IMR-90 (cell line): ENCODE data around the gene TMEM54. TPM values are rescaled to one million over a fixed set of nuclear protein-coding genes. Genes with fewer than 3 reads are reported as not detected.

ENCODE experiments used
- ATAC-seq: fragments of 200-7000 bp; cut with Tn5 transposase; 2 replicates; pipeline ENCODE4 v1.9.1; 2020; ENCODE audit warnings: low read depth, mild to moderate bottlenecking, moderate library complexity
- BruUV-seq: library from RNA; stranded (reverse); fragments of 400-500 nt; replicated peaks from 2 replicates; lab custom pipeline; 2021; lab: Mats Ljungman, UMichigan
- CTCF ChIA-PET: fragments of 300-600 bp; formaldehyde crosslinking; extraction: SDS; loops from one replicate; lab custom pipeline; 2021; ENCODE audit warnings: antibody characterized with exemption; lab: Yijun Ruan, JAX
- POLR2A ChIA-PET: fragments of 300-600 bp; sonication (Branson Sonifier 250); formaldehyde crosslinking; loops from one replicate; lab custom pipeline; 2022; ENCODE audit warnings: antibody characterized with exemption; ENCODE audit not compliant: unreplicated experiment; lab: Charles Lee
- DNase-seq: peaks from one replicate; pipeline ENCODE4 v3.0.0; 2013
- H2AFZ ChIP-seq: replicated peaks from 2 replicates; pipeline ENCODE3; 2013; ENCODE audit warnings: low read length, mild to moderate bottlenecking; ENCODE audit not compliant: poor library complexity
- H2AK5ac ChIP-seq: 2 replicates; pipeline ENCODE4 v1.6.1; 2013; ENCODE audit warnings: low read depth, low read length, inconsistent platforms
- H2AK9ac ChIP-seq: replicated peaks from 2 replicates; pipeline ENCODE3; 2013; ENCODE audit warnings: mild to moderate bottlenecking, low read depth, low read length, moderate library complexity; ENCODE audit not compliant: poor library complexity
- H2BK120ac ChIP-seq: 2 replicates; pipeline ENCODE4 v1.6.1; 2013; ENCODE audit warnings: low read depth, low read length, inconsistent platforms
- H2BK15ac ChIP-seq: 3 replicates; pipeline ENCODE4 v1.6.1; 2013; ENCODE audit warnings: low read depth, low read length, inconsistent platforms
- H2BK20ac ChIP-seq: 2 replicates; pipeline ENCODE4 v1.6.1; 2013; ENCODE audit warnings: low read depth, mild to moderate bottlenecking, inconsistent platforms, low read length, moderate library complexity
- H2BK5ac ChIP-seq: 2 replicates; pipeline ENCODE4 v1.6.1; 2013; ENCODE audit warnings: mild to moderate bottlenecking, low read depth, low read length, inconsistent platforms; ENCODE audit not compliant: poor library complexity, severe bottlenecking
- H3K14ac ChIP-seq: replicated peaks from 2 replicates; pipeline ENCODE4 v1.6.1; 2013; ENCODE audit warnings: low read depth, low read length, inconsistent platforms
- H3K18ac ChIP-seq: 2 replicates; pipeline ENCODE4 v1.6.1; 2013; ENCODE audit warnings: low read depth, low read length, control low read depth
- H3K23ac ChIP-seq: 2 replicates; pipeline ENCODE4 v1.6.1; 2013; ENCODE audit warnings: low read depth, low read length, inconsistent platforms
- H3K27ac ChIP-seq: 2 replicates; pipeline ENCODE4 v1.5.1; 2013; ENCODE audit warnings: mild to moderate bottlenecking, control low read depth, low read length; ENCODE audit not compliant: insufficient read depth
- H3K27me3 ChIP-seq: 2 replicates; pipeline ENCODE4 v1.6.1; 2013; ENCODE audit warnings: low read length; ENCODE audit not compliant: control insufficient read depth, insufficient read depth
- H3K36me3 ChIP-seq: 2 replicates; pipeline ENCODE4 v1.6.1; 2013; ENCODE audit warnings: low read length, mixed read lengths; ENCODE audit not compliant: control insufficient read depth, insufficient read depth
- H3K4ac ChIP-seq: 2 replicates; pipeline ENCODE4 v1.6.1; 2013; ENCODE audit warnings: low read depth, low read length, inconsistent platforms
- H3K4me1 ChIP-seq: 2 replicates; pipeline ENCODE4 v1.6.1; 2013; ENCODE audit warnings: low read length, mixed read lengths; ENCODE audit not compliant: control insufficient read depth, insufficient read depth
- H3K4me2 ChIP-seq: 2 replicates; pipeline ENCODE4 v1.6.1; 2013; ENCODE audit warnings: low read depth, mild to moderate bottlenecking, control low read depth, low read length, moderate library complexity
- H3K4me3 ChIP-seq: 2 replicates; pipeline ENCODE4 v1.5.1; 2013; ENCODE audit warnings: low read depth, mild to moderate bottlenecking, control low read depth, low read length, moderate library complexity; ENCODE audit not compliant: insufficient read depth
- H3K56ac ChIP-seq: 2 replicates; pipeline ENCODE4 v1.6.1; 2013; ENCODE audit warnings: low read length, inconsistent platforms; ENCODE audit not compliant: insufficient read depth; ENCODE audit errors: extremely low read depth
- H3K79me1 ChIP-seq, 2 experiments: 2 replicates each; pipeline ENCODE4 v1.6.1; 2013; ENCODE audit warnings: low read length in 2 of 2, inconsistent platforms in 1 of 2, low read depth in 1 of 2
- H3K9ac ChIP-seq: 2 replicates; pipeline ENCODE4 v1.6.1; 2013; ENCODE audit warnings: low read depth, low read length, control low read depth
- H3K9me1 ChIP-seq: 2 replicates; pipeline ENCODE4 v1.6.1; 2013; ENCODE audit warnings: low read length, inconsistent platforms; ENCODE audit not compliant: insufficient read depth
- H3K9me3 ChIP-seq: 2 replicates; pipeline ENCODE4 v1.6.1; 2013; ENCODE audit warnings: low read length; ENCODE audit not compliant: control insufficient read depth, insufficient read depth
- H4K20me1 ChIP-seq: 2 replicates; pipeline ENCODE4 v1.6.1; 2013; ENCODE audit warnings: low read length, inconsistent platforms; ENCODE audit not compliant: insufficient read depth
- H4K5ac ChIP-seq: 2 replicates; pipeline ENCODE4 v1.6.1; 2013; ENCODE audit warnings: mild to moderate bottlenecking, low read depth, low read length, control low read depth
- H4K8ac ChIP-seq, 2 experiments: 2 replicates each; pipeline ENCODE4 v1.6.1; 2013; ENCODE audit warnings: low read depth in 2 of 2, low read length in 2 of 2, control low read depth in 1 of 2, inconsistent platforms in 1 of 2
- H4K91ac ChIP-seq: 2 replicates; pipeline ENCODE4 v1.6.1; 2013; ENCODE audit warnings: low read depth, low read length, inconsistent platforms; ENCODE audit not compliant: insufficient read depth
- CEBPB ChIP-seq: IDR thresholded peaks from 2 replicates; pipeline ENCODE4 v1.6.1; 2012; ENCODE audit warnings: low read depth, low read length, improper control_type of control experiment
- CTCF ChIP-seq: conservative IDR thresholded peaks from 2 replicates; pipeline ENCODE4 v1.5.1; 2012; ENCODE audit warnings: mild to moderate bottlenecking, low read depth, low read length, improper control_type of control experiment
- ELK1 ChIP-seq: fragments of 150-350 bp; IDR thresholded peaks from 2 replicates; pipeline ENCODE4 v1.6.1; 2016; ENCODE audit warnings: low read depth, mild to moderate bottlenecking, low read length, moderate library complexity, borderline replicate concordance
- FOS ChIP-seq: fragments of 150-350 bp; IDR thresholded peaks from 2 replicates; pipeline ENCODE4 v1.6.1; 2016; ENCODE audit warnings: low read depth, low read length
- MAFK ChIP-seq: IDR thresholded peaks from 2 replicates; pipeline ENCODE4 v1.6.1; 2012; ENCODE audit warnings: low read depth, low read length, improper control_type of control experiment
- POLR2A ChIP-seq: IDR thresholded peaks from 2 replicates; pipeline ENCODE4 v1.6.1; 2012; ENCODE audit warnings: mild to moderate bottlenecking, low read depth, low read length
- RAD21 ChIP-seq: IDR thresholded peaks from 2 replicates; pipeline ENCODE4 v1.6.1; 2012; ENCODE audit warnings: low read length, improper control_type of control experiment
- RCOR1 ChIP-seq: IDR thresholded peaks from 2 replicates; pipeline ENCODE4 v1.6.1; 2012; ENCODE audit warnings: mild to moderate bottlenecking, low read length, improper control_type of control experiment; ENCODE audit not compliant: insufficient replicate concordance
- SMC3 ChIP-seq: fragments of 150-350 bp; IDR thresholded peaks from 2 replicates; pipeline ENCODE4 v1.6.1; 2016; ENCODE audit warnings: low read depth, mild to moderate bottlenecking, antibody characterized with exemption, low read length, moderate library complexity
- WGBS, 2 experiments: methylation state at CpG; one replicate each; pipeline versions ENCODE4 v1.1.5 to v1.1.7; 2013; ENCODE audit warnings: missing lambda C conversion rate in 2 of 2; ENCODE audit not compliant: insufficient read length in 1 of 2; ENCODE audit errors: extremely low coverage in 2 of 2; 5-methylcytosine and 5-hydroxymethylcytosine counted together
- dilution Hi-C: fragments of 300-500 bp; cut with HindIII; formaldehyde crosslinking; loops from one replicate; pipeline ENCODE4 v1.14.3; 2018; ENCODE audit warnings: low sequenced_read_pairs; ENCODE audit not compliant: unreplicated experiment
- in situ Hi-C: fragments of 300-500 bp; cut with MboI; formaldehyde crosslinking; loops from 3 replicates; pipeline ENCODE4 v1.14.3; 2019; ENCODE audit warnings: low sequenced_read_pairs, inconsistent platforms, mixed read lengths
- intact Hi-C: fragments of 100-400 bp; cut with micrococcal nuclease; formaldehyde crosslinking; loops from 2 replicates; pipeline ENCODE4 v1.10.0; 2022
- polyA plus RNA-seq, 3 experiments: library from polyadenylated mRNA; depleted of rRNA; stranded (reverse); fragments of >200 nt; gene quantifications; 2 replicates each; pipeline ENCODE4 v1.2.3, GENCODE V29; 2012; ENCODE audit warnings: low replicate concordance in 1 of 3
- total RNA-seq: library from RNA; depleted of rRNA; stranded (reverse); fragments of >200 nt; gene quantifications from 2 replicates; pipeline ENCODE4 v1.2.3, GENCODE V29; 2012

TMEM54 gene
- total and polyA plus RNA-seq, 2 of the 4 experiments (the other 2 are of a cell fraction), result 25.5 to 75.2 TPM

- Histone ChIP-seq H2BK20ac (no peak overlapping the region), H2BK120ac (no peak overlapping the region), H3K4me1 (0 out of 2 replicates have a peak, but pooled peaks cover 1% of the 10 kb centered on the region), H3K14ac (no peak overlapping the region), H3K27ac (no peak overlapping the region), H3K36me3 (no peaks in the 10 kb centered on the region), H3K27me3 (no peaks in the 10 kb centered on the region), H3K18ac (no peak overlapping the region), H4K91ac (no peak overlapping the region), H4K20me1 (no peaks in the 10 kb centered on the region), H3K9me1 (peaks cover 4% of the 10 kb centered on the region), H2BK5ac (no peak overlapping the region), H3K4ac (no peak overlapping the region), H3K23ac (no peak overlapping the region), H3K4me2 (no peak overlapping the region), H3K4me3 (no peak overlapping the region), H2BK15ac (no peak overlapping the region), H2AK9ac (no peak overlapping the region), H3K9me3 (0 out of 2 replicates have a peak, but pooled peaks cover 2% of the 10 kb centered on the region), H4K5ac (no peak overlapping the region), H3K56ac (no peak overlapping the region), H4K8ac (no peak overlapping the region), H2AK5ac (no peak overlapping the region), H2AFZ (no peak overlapping the region), H3K9ac (no peak overlapping the region), H3K79me1 (no peaks in the 10 kb centered on the region)
- intact Hi-C loops, result no loop called here
- ChIA-PET POLR2A (no interaction called here), CTCF (interaction anchor here (0.9 to 1.2 kb wide), 2 partner anchors 31 to 72 kb away, joined by 3 read pairs; partner anchors contain the start of gene HPCA)
- no CpG with 5 or more reads among the region's 7 CpGs for WGBS, 2 experiments
- in situ Hi-C loops, result no loop called here
- DNase-seq (no peak), ATAC-seq (no peak)
- TF ChIP-seq POLR2A (no peak), MAFK (no peak), RCOR1 (no peak), RAD21 (no peak), ELK1 (no peak), SMC3 (no peak), CEBPB (no peak), FOS (no peak), CTCF (no peak)
- dilution Hi-C loops, result no loop called here
- no TSS peak for BruUV-seq
These were observed 16.3 kb upstream of the TMEM54 start for GRCh38 chr1:32917521-32917920.
